Activated CD8-positive, alpha-beta memory T cell treated with anti-CD3 and anti-CD28 coated beads, Interleukin-2, amount 50 U/mL, for 1 hour (primary cell): ENCODE measurements around the gene FRMPD4.
"Not testable (repeated sequence)": the region's sequence is repeated elsewhere in the genome, so short reads cannot be mapped to it uniquely, and the experiment has no call there.

Experiments used
- DNase-seq: peaks from one replicate; pipeline ENCODE4 v3.0.0-alpha.2; 2020; ENCODE audit errors: extremely low read depth

The FRMPD4 gene

GRCh38 chrX:12515384-12515783 is 377.1 kb downstream of the FRMPD4 start:
- not testable (repeated sequence) for DNase-seq

GRCh38 chrX:12526306-12526705 is 388.0 kb downstream of the FRMPD4 start:
- DNase-seq, result no peak

GRCh38 chrX:12538096-12538495 is 399.8 kb downstream of the FRMPD4 start:
- DNase-seq, result not testable (repeated sequence)

GRCh38 chrX:12542251-12542650 is 404.0 kb downstream of the FRMPD4 start:
- DNase-seq, result not testable (repeated sequence)

GRCh38 chrX:12548341-12548740 is 410.1 kb downstream of the FRMPD4 start:
- DNase-seq, result no peak

- DNase-seq, result no peak
Measured at GRCh38 chrX:12548746-12549145, 410.5 kb downstream of the FRMPD4 start.

- no peak for DNase-seq
Measured at GRCh38 chrX:12554206-12554605, 415.9 kb downstream of the FRMPD4 start.

DNA sequence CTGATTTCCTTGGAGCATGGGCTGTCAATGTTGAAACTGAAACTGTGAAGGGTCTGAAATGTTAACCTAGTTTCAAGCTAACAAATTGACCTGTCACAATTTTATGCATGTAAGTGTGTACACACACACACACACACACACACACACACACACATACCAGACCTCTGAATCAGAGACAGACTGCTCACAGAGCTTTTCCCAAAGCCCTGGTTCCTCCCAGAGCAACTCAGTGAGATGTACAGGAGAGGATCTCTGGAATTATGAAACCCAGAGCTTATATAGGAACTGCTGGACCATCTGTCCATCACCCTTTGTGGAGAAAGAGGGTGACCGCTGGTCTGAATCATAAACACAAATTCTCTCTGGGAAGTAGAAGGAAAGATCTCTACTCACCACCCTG is 424.8 kb downstream of the FRMPD4 start:
- DNase-seq, result no peak

DNA sequence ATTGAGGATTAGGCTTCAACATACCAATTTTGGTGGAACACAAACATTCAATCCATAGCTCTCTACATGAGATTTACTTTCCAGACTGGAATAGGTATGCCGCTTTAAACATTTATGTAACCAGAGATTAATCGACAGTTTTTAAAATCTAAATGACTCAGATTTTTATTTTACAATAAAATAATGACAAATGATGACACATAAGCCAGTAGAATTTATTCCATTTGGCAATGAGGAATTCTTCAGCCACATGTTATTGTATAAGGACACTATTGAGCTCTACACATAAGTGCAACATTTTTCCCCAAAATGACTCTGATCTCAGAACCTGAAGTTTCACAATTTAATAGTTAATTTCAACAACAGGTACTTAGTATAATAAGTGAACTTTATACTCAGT is 425.9 kb downstream of the FRMPD4 start:
- DNase-seq, result no peak

- DNase-seq, result no peak
Measured at GRCh38 chrX:12567857-12568256, 429.6 kb downstream of the FRMPD4 start.

- no peak for DNase-seq
Measured at GRCh38 chrX:12570859-12571501, 432.7 kb downstream of the FRMPD4 start.

DNA sequence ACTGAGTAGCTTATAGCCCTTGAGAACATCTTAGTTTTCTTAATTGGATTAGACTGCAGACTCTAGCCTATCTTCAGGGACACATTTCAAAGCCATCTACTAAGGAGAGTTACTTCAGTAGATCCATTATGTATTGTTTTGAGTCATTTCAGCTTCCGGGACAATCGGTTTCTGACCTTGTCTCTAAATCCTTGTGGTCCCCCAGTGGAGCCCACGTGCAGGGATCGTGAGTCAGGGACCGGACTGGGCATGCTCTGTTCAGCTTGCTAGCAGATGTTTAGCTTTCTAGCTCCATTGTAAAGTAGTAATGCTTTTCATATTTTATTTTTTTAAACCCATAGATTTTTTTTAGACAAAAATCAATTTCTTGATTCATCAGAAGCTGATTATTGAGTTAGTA is 441.0 kb downstream of the FRMPD4 start:
- no peak for DNase-seq

DNA sequence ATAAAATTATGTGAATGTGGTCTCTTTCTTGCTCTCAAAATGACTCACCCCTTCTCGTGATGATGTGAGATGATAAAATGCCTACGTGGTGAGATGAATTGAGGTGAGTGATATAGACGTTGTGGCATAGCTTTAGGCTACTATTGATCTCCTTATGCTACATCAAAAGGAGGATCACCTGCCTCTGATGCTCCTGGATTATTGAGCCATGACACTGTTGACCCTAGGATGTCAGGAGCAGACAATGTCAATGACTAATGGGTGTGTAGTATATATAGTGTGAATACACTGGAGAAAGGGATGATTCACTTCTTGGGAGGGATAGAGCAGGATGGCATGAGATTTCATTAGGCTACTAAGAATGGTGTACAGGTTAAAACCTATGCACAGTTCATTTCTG is 442.3 kb downstream of the FRMPD4 start:
- no peak for DNase-seq

DNA sequence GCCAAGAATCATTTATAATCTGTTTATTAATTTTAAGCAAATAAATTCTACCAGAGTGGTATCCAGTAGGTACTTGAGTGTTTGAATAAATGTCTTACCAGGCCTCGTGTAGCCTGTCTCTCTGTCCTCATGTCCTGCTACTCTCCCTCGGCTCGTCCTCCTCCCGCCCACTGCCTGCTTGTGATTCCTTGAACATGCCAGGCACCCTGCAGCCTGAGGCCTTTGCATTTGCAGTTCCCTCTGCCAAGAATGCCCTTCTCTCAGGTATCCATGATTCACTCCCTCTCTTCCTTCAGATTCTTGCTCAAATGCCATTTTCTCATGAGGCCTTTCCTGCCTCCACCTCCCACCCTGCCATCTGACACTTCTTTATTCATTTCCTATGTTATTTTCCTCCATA is 443.3 kb downstream of the FRMPD4 start:
- DNase-seq, result no peak

DNA sequence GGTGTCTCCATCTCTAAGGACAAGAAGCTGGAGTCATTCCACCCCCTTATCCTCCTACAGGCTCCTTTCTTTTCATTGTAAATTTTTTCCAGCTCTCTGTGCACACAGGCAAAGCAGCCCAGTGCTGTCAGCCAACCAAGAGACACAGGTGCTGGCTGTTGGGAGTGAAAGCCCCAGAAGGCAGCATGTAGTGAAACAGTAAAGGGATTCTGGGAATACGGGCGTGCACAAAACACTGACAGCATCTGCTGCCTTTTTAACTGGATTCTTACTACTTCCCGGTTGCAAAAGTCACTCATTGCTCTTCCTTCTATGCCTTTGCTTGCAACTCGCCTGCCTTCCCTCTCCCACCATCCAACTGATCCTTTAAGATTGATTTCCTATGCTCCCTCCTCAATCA is 444.4 kb downstream of the FRMPD4 start:
- no peak for DNase-seq

DNA sequence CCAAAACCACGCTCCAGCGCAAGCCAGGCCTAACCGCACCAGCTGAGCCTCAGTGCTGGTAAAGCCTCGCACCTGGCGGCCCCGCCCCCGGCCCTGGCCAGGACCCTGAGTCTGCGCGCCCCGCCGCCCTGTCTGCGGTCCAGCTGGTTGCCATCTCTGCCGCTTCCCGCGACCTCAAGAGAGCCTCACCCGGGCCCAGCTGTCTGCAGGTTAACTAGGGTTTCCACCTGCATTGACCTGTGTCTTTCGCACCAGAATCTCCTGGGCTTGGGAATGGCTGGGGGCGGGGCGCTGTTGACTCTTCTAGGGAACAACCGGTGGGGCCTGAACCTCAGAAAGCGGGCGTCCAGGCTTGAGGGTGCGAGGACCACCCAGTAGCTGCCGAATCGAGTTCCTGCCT is 445.3 kb downstream of the FRMPD4 start:
- DNase-seq, result no peak

- no peak for DNase-seq
Measured at GRCh38 chrX:12595720-12596119, 457.4 kb downstream of the FRMPD4 start.

GRCh38 chrX:12610079-12610478 is 471.8 kb downstream of the FRMPD4 start:
- DNase-seq, result no peak

DNA sequence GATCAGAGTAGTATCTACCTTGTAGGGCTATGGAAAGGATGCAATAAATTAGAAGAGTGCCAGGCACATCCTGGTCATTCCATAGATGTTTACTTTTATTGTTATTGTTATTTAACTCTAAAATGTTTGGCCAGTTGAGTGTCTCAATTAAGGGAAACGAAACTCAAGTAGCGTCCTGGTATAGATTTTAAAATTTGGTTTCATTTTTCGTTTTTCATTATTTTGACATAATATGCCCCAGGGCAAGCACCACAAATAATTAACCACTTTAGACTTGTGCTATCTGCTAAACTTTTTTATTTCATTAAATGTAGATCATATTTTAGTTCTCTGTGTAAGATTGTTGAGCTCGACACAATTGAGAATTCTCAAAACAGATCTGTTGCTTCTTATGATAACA is 473.2 kb downstream of the FRMPD4 start:
- DNase-seq, result no peak

DNA sequence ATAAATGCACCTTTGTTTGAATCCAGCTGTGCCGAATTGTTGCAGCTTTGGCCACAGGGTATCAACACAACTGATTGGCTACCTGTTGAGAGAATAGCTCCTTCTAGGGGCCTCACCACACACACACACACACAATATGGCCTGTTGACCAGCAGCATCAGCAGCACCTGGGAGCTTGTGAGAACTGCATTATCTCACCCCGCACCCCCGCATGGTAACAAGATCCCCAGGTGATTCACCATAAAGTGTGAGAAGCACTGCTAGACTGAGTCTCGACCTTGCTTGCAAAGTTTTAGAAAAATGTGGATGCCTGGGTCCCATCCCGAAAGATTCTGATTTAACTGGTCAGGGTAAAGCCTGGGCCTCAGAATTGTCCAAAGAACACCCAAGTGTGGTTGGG is 476.0 kb downstream of the FRMPD4 start:
- no peak for DNase-seq

GRCh38 chrX:12615061-12615460 is 476.8 kb downstream of the FRMPD4 start:
- DNase-seq, result no peak

DNA sequence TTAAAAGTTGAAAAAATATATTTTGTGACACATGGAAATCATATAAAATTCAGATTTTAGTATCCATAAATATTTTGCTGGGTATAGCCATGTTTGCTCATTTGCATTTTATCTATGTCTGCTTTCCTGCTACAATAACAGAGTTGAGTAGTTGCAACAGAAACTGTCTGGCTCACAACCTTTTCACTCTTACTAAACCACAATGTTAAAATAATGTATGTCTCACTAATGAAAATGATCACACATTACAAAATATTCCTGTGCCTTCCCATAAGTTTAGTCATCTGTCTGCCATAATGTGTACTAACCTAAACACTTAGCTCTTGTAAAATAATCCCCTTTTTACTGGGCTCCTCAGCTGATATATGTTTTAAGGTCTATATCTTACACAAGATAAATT is 479.0 kb downstream of the FRMPD4 start:
- DNase-seq, result no peak

- no peak for DNase-seq
Measured at GRCh38 chrX:12647230-12647629, 509.0 kb downstream of the FRMPD4 start.

GRCh38 chrX:12648995-12649394 is 510.7 kb downstream of the FRMPD4 start:
- no peak for DNase-seq
